H1 (cell line): Measurements from ENCODE around the gene MLEC. TPM values are rescaled to one million over a fixed set of nuclear protein-coding genes. Genes with fewer than 3 reads are reported as not detected.

ENCODE experiments used
- CTCF ChIA-PET: fragments of 300-600 bp; sonication (Branson Sonifier 250); formaldehyde crosslinking; loops from one replicate; lab custom pipeline; 2021; ENCODE audit not compliant: partially characterized antibody; lab: Charles Lee
- POLR2A ChIA-PET: fragments of 300-600 bp; sonication (Branson Sonifier 250); formaldehyde crosslinking; loops from one replicate; lab custom pipeline; 2021; ENCODE audit warnings: inconsistent platforms; ENCODE audit not compliant: partially characterized antibody; lab: Charles Lee
- DNase-seq, 2 experiments: peaks; one replicate each; pipeline versions ENCODE4 v3.0.0 to v3.0.0-alpha.2; 2010 to 2022; ENCODE audit warnings: low spot score in 2 of 2, low read depth in 1 of 2, mixed read lengths in 1 of 2
- FAIRE-seq: peaks from 2 replicates; lab custom pipeline; 2011; peaks lifted over from hg19 to GRCh38; lab: Jason Lieb, UNC
- H2AFZ ChIP-seq: 2 replicates; pipeline ENCODE4 v1.8.1; 2012; ENCODE audit warnings: low read length, inconsistent platforms
- H2AK5ac ChIP-seq: 2 replicates; pipeline ENCODE4 v1.6.1; 2013; ENCODE audit warnings: low read depth, low read length
- H2BK120ac ChIP-seq: replicated peaks from 2 replicates; pipeline ENCODE3; 2013; ENCODE audit warnings: low read depth, low read length, inconsistent platforms
- H2BK12ac ChIP-seq: 2 replicates; pipeline ENCODE4 v1.6.1; 2013; ENCODE audit warnings: low read depth, low read length
- H2BK15ac ChIP-seq: 2 replicates; pipeline ENCODE4 v1.6.1; 2013; ENCODE audit warnings: low read length
- H2BK20ac ChIP-seq: 2 replicates; pipeline ENCODE4 v1.6.1; 2013; ENCODE audit warnings: low read length
- H2BK5ac ChIP-seq: 2 replicates; pipeline ENCODE4 v1.6.1; 2013; ENCODE audit warnings: low read depth, low read length
- H3K14ac ChIP-seq: 2 replicates; pipeline ENCODE4 v1.6.1; 2013; ENCODE audit warnings: inconsistent platforms; ENCODE audit not compliant: insufficient read length
- H3K18ac ChIP-seq: 2 replicates; pipeline ENCODE4 v1.6.1; 2013; ENCODE audit warnings: low read length; ENCODE audit errors: extremely low read depth
- H3K23ac ChIP-seq: 2 replicates; pipeline ENCODE4 v1.6.1; 2013; ENCODE audit warnings: inconsistent platforms; ENCODE audit not compliant: insufficient read length
- H3K23me2 ChIP-seq: 2 replicates; pipeline ENCODE4 v1.6.1; 2013; ENCODE audit warnings: low read depth, low read length
- H3K27ac ChIP-seq: 2 replicates; pipeline ENCODE4 v1.6.1; 2011; ENCODE audit warnings: low read depth, low read length, inconsistent platforms
- H3K27me3 ChIP-seq, 4 experiments: replicated peaks in 1 of 4; 1 replicate in 1 of 4; 2 replicates in 3 of 4; pipeline versions ENCODE4 v1.6.1 to v1.8.1; 2011 to 2013; ENCODE audit warnings: low read length in 3 of 4, mild to moderate bottlenecking in 3 of 4, inconsistent platforms in 2 of 4, mixed read lengths in 2 of 4, moderate library complexity in 1 of 4; ENCODE audit not compliant: control insufficient read depth in 3 of 4, insufficient read depth in 3 of 4; ENCODE audit errors: extremely low read depth in 1 of 4
- H3K36me3 ChIP-seq, 4 experiments: 2 replicates each; pipeline versions ENCODE4 v1.6.1 to v1.8.1; 2011 to 2013; ENCODE audit warnings: mild to moderate bottlenecking in 4 of 4, low read length in 3 of 4, moderate library complexity in 2 of 4, control low read depth in 1 of 4, inconsistent platforms in 1 of 4; ENCODE audit not compliant: insufficient read depth in 4 of 4, control insufficient read depth in 2 of 4
- H3K4ac ChIP-seq: replicated peaks from 2 replicates; pipeline ENCODE3; 2013; ENCODE audit warnings: low read length, low read depth, mixed read lengths, inconsistent platforms; ENCODE audit not compliant: insufficient read length
- H3K4me1 ChIP-seq, 4 experiments: replicated peaks in 1 of 4; 1 replicate in 1 of 4; 2 replicates in 3 of 4; pipeline versions ENCODE4 v1.6.1 to v1.8.1; 2011 to 2013; ENCODE audit warnings: low read length in 3 of 4, inconsistent platforms in 2 of 4, mixed read lengths in 1 of 4; ENCODE audit not compliant: insufficient read depth in 4 of 4, control insufficient read depth in 3 of 4
- H3K4me2 ChIP-seq, 2 experiments: 2 replicates each; pipeline versions ENCODE4 v1.6.1 to v1.8.1; 2011 to 2013; ENCODE audit warnings: low read depth in 2 of 2, low read length in 2 of 2, control low read depth in 1 of 2, inconsistent platforms in 1 of 2, mild to moderate bottlenecking in 1 of 2; ENCODE audit not compliant: insufficient read depth in 1 of 2
- H3K4me3 ChIP-seq, 4 experiments: fragments of 200-600, 300-600 bp in 1 of 4; sonication (generic), shearing (Covaris generic), sonication (Bioruptor Twin) in 1 of 4; 2 replicates each; pipeline versions ENCODE4 v1.5.1 to v1.8.1; 2011 to 2016; ENCODE audit warnings: low read length in 4 of 4, low read depth in 3 of 4, control low read depth in 2 of 4, inconsistent platforms in 2 of 4, mild to moderate bottlenecking in 2 of 4, mixed read lengths in 1 of 4, moderate library complexity in 1 of 4; ENCODE audit not compliant: insufficient read depth in 2 of 4; ENCODE audit errors: extremely low read depth in 1 of 4
- H3K56ac ChIP-seq: replicated peaks from 2 replicates; pipeline ENCODE3; 2013; ENCODE audit warnings: low read depth, mild to moderate bottlenecking, mixed read lengths, low read length, inconsistent platforms; ENCODE audit not compliant: insufficient read length
- H3K79me1 ChIP-seq: 2 replicates; pipeline ENCODE4 v1.6.1; 2013; ENCODE audit warnings: low read depth, low read length, control low read depth
- H3K79me2 ChIP-seq, 2 experiments: 2 replicates each; pipeline versions ENCODE4 v1.6.1 to v1.8.1; 2012 to 2013; ENCODE audit warnings: low read length in 2 of 2, mild to moderate bottlenecking in 2 of 2, inconsistent platforms in 1 of 2; ENCODE audit not compliant: insufficient read depth in 2 of 2, control insufficient read depth in 1 of 2
- H3K9ac ChIP-seq, 4 experiments: replicated peaks in 1 of 4; 1 replicate in 1 of 4; 2 replicates in 3 of 4; pipeline versions ENCODE4 v1.6.1 to v1.8.1; 2011 to 2013; ENCODE audit warnings: low read depth in 3 of 4, low read length in 3 of 4, control low read depth in 2 of 4, mild to moderate bottlenecking in 2 of 4, moderate library complexity in 2 of 4, inconsistent platforms in 1 of 4; ENCODE audit errors: extremely low read depth in 1 of 4
- H3K9me3 ChIP-seq, 2 experiments: 2 replicates each; pipeline versions ENCODE4 v1.6.1 to v1.8.1; 2012 to 2013; ENCODE audit warnings: mild to moderate bottlenecking in 2 of 2, moderate library complexity in 2 of 2, control low read depth in 1 of 2, inconsistent platforms in 1 of 2, low read depth in 1 of 2, low read length in 1 of 2, mixed read lengths in 1 of 2; ENCODE audit not compliant: insufficient read depth in 2 of 2
- H4K20me1 ChIP-seq, 2 experiments: replicated peaks in 1 of 2; 2 replicates each; pipeline versions ENCODE3 to v1.8.1; 2011 to 2013; ENCODE audit warnings: inconsistent platforms in 2 of 2, low read length in 2 of 2, mild to moderate bottlenecking in 1 of 2; ENCODE audit not compliant: insufficient read depth in 2 of 2, control insufficient read depth in 1 of 2
- H4K5ac ChIP-seq: 2 replicates; pipeline ENCODE4 v1.6.1; 2013; ENCODE audit warnings: low read length, low read depth, mixed read lengths, inconsistent platforms; ENCODE audit not compliant: insufficient read length
- H4K8ac ChIP-seq: 2 replicates; pipeline ENCODE4 v1.8.0; 2013; ENCODE audit warnings: mild to moderate bottlenecking, moderate library complexity, low read length, inconsistent platforms; ENCODE audit not compliant: insufficient read depth; ENCODE audit errors: extremely low read depth
- H4K91ac ChIP-seq: replicated peaks from 2 replicates; pipeline ENCODE3; 2013; ENCODE audit warnings: low read length, mixed read lengths, inconsistent platforms; ENCODE audit not compliant: insufficient read length
- BCL11A ChIP-seq, 2 experiments: IDR thresholded peaks; one replicate each; pipeline ENCODE4 v1.6.1; 2011; ENCODE audit warnings: low read depth in 2 of 2, low read length in 2 of 2, mild to moderate bottlenecking in 2 of 2
- CBX5 ChIP-seq: fragments of 300-800, 300-1000 bp; sonication (generic); IDR thresholded peaks from 2 replicates; pipeline ENCODE4 v1.7.1; 2016; ENCODE audit warnings: antibody characterized with exemption, low read length, low read depth
- KDM5A ChIP-seq: fragments of 200-600 bp; IDR thresholded peaks from 2 replicates; pipeline ENCODE4 v1.7.1; 2012; ENCODE audit warnings: mild to moderate bottlenecking, low read length, inconsistent platforms, mixed read lengths
- NRF1 ChIP-seq: IDR thresholded peaks from 2 replicates; pipeline ENCODE4 v1.6.1; 2011; ENCODE audit warnings: mild to moderate bottlenecking, low read depth, low read length, improper control_type of control experiment
- PHF8 ChIP-seq: fragments of 200-600 bp; sonication (generic); conservative IDR thresholded peaks from 2 replicates; pipeline ENCODE4 v1.7.1; 2012; ENCODE audit warnings: low read depth, mild to moderate bottlenecking, inconsistent platforms, low read length, moderate library complexity
- POLR2A ChIP-seq, 2 experiments: IDR thresholded peaks; 1 replicate in 1 of 2; 2 replicates in 1 of 2; pipeline ENCODE4 v1.6.1; 2011; ENCODE audit warnings: low read depth in 2 of 2, low read length in 2 of 2, mild to moderate bottlenecking in 2 of 2; ENCODE audit errors: control extremely low read depth in 1 of 2
- SP4 ChIP-seq: IDR thresholded peaks from 2 replicates; pipeline ENCODE4 v1.6.1; 2012; ENCODE audit warnings: low read length, inconsistent platforms
- TCF12 ChIP-seq: IDR thresholded peaks from 2 replicates; pipeline ENCODE4 v1.6.1; 2011; ENCODE audit warnings: low read depth, mild to moderate bottlenecking, low read length
- TEAD4 ChIP-seq: IDR thresholded peaks from 2 replicates; pipeline ENCODE4 v1.6.1; 2012; ENCODE audit warnings: low read depth, low read length, inconsistent platforms, mixed read lengths
- WGBS, 2 experiments: shearing (Covaris generic) in 1 of 2; methylation state at CpG; one replicate each; pipeline versions ENCODE4 v1.1.6 to v1.1.7; 2013 to 2015; ENCODE audit warnings: low lambda C conversion rate in 2 of 2, mixed read lengths in 2 of 2, inconsistent platforms in 1 of 2, low coverage in 1 of 2, missing lambda C conversion rate in 1 of 2; ENCODE audit not compliant: insufficient replicate concordance in 2 of 2, insufficient coverage in 1 of 2, insufficient read length in 1 of 2; ENCODE audit errors: extremely low coverage in 1 of 2, missing lambda C conversion rate in 1 of 2; 5-methylcytosine and 5-hydroxymethylcytosine counted together
- polyA plus RNA-seq, 7 experiments: library from polyadenylated mRNA; depleted of rRNA in 3 of 7; stranded (reverse) in 5 of 7; unstranded in 2 of 7; fragments of >200 nt in 5 of 7; fragments of 200-250 nt in 2 of 7; gene quantifications; 1 replicate in 5 of 7; 2 replicates in 1 of 7; 4 replicates in 1 of 7; pipeline versions ENCODE4 v1.2.1 to v1.2.3, GENCODE V29; 2011 to 2013; ENCODE audit warnings: missing spikeins in 2 of 7, mixed read lengths in 2 of 7
- total RNA-seq: library from RNA; stranded (reverse); fragmentation: NEBNext Ultra II Directional; extraction: Animal tissue kit (Norgen Biotek cat#: 25700); gene quantifications from 2 replicates; pipeline ENCODE4 v1.2.1, GENCODE V29; 2021
- TF ChIP-seq, protein P1 (sequence below), 3 experiments: IDR thresholded peaks; 1 replicate in 2 of 3; 2 replicates in 1 of 3; pipeline versions ENCODE4 v1.5.1 to v1.6.1; 2011; ENCODE audit warnings: low read length in 3 of 3, mild to moderate bottlenecking in 3 of 3, inconsistent platforms in 2 of 3, low read depth in 1 of 3, moderate library complexity in 1 of 3; ENCODE audit not compliant: insufficient read depth in 1 of 3; ENCODE audit errors: control extremely low read depth in 1 of 3

The MLEC gene
- total and polyA plus RNA-seq, 2 of the 8 experiments (the other 6 are each of a cell fraction or from before 2014, with no cell fraction given) = 37.1 to 260 TPM

DNA sequence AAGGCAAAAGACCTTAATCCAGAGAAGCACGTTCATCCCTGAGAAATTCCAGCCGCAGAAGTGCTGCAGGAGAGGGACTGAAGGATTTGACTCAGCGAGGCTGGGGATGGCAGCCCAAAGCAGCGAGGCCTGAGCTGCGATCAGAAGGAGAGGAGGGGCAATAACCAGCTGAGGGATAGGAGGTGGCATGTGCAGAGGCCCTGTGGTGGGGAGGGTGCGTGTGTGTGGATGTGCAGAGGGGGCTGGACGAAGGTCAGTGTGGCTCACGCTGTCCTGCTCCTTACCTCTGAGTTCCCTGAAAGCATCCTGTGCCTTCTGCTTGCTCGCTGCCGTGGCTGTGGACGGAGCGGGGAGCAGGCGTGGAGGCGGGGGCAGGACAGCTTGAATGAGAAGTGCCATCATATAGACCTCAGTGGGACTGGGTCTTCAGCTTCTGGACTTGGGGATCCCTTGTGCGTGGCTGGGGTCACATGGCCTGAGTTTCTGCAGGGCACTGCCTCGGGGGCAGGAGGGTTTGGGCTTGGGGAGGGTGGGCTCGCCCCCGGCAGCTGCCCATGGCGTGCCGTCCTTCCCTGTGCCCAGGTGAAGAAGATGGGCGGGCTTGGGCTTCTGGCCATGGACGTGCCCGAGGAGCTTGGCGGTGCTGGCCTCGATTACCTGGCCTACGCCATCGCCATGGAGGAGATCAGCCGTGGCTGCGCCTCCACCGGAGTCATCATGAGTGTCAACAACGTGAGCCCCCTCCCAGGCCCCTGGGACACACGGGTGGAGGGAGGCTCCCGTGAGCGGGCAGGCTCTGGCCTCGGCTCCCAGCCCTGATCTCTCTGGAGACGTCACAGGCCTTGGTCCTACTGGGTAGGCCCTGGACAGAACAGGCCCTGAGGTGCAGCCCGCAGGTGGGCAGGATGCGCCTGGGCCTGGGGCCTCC, 49.7 kb downstream of the MLEC start:
- H3K4me1 ChIP-seq = no peaks in the 10 kb centered on the region
- H3K36me3 ChIP-seq = no peaks in the 10 kb centered on the region; a peak in 1 of 8 replicates
- no peak overlapping the region for H2BK5ac ChIP-seq
- peak overlapping the region; percentile 32; the same call in 1 of the 2 replicates for H2AK5ac ChIP-seq
- no peaks in the 10 kb centered on the region for H3K79me2 ChIP-seq
- POLR2A ChIA-PET = no interaction called here
- H3K23me2 ChIP-seq = no peaks in the 10 kb centered on the region
- no peak overlapping the region for H2BK120ac ChIP-seq
- H3K18ac ChIP-seq = no peak overlapping the region
- no peaks in the 10 kb centered on the region for H3K27me3 ChIP-seq
- no peak overlapping the region for H3K56ac ChIP-seq
- no peak overlapping the region for H2BK12ac ChIP-seq
- H3K79me1 ChIP-seq = no peaks in the 10 kb centered on the region
- H2AFZ ChIP-seq = no peak overlapping the region
- no peak overlapping the region for H3K9ac ChIP-seq
- FAIRE-seq (no peak), DNase-seq (no peak)
- no peaks in the 10 kb centered on the region for H4K20me1 ChIP-seq
- no peak overlapping the region for H3K14ac ChIP-seq
- H4K91ac ChIP-seq = no peak overlapping the region
- H3K4ac ChIP-seq = no peak overlapping the region
- WGBS, 2 experiments = 89% methylated on average over 22 of the region's 38 CpGs; no CpG with 5 or more reads in 1 of the 2 experiments
- H3K4me3 ChIP-seq = no peak overlapping the region
- no peak overlapping the region for H3K27ac ChIP-seq
- no peak overlapping the region for H4K5ac ChIP-seq
- H3K9me3 ChIP-seq = no peaks in the 10 kb centered on the region; a peak in 1 of 4 replicates
- H4K8ac ChIP-seq = peak overlapping the region; percentile 51; the same call in 1 of the 2 replicates
- H2BK15ac ChIP-seq = no peak overlapping the region; the same call in 1 of the 2 replicates
- no peak overlapping the region for H3K23ac ChIP-seq
- no peak overlapping the region for H3K4me2 ChIP-seq
- H2BK20ac ChIP-seq = no peak overlapping the region
- CTCF ChIA-PET = interaction anchor here (0.6 to 5.7 kb wide), 11 partner anchors 11 to 281 kb away, joined by 3 to 34 read pairs (median 4); no protein-coding TSS in a partner anchor
- TF ChIP-seq SP4 = no peak
- TF ChIP-seq TCF12 = no peak
- TF ChIP-seq KDM5A = no peak
- TF ChIP-seq PHF8 = no peak
- TF ChIP-seq, protein P1, sequence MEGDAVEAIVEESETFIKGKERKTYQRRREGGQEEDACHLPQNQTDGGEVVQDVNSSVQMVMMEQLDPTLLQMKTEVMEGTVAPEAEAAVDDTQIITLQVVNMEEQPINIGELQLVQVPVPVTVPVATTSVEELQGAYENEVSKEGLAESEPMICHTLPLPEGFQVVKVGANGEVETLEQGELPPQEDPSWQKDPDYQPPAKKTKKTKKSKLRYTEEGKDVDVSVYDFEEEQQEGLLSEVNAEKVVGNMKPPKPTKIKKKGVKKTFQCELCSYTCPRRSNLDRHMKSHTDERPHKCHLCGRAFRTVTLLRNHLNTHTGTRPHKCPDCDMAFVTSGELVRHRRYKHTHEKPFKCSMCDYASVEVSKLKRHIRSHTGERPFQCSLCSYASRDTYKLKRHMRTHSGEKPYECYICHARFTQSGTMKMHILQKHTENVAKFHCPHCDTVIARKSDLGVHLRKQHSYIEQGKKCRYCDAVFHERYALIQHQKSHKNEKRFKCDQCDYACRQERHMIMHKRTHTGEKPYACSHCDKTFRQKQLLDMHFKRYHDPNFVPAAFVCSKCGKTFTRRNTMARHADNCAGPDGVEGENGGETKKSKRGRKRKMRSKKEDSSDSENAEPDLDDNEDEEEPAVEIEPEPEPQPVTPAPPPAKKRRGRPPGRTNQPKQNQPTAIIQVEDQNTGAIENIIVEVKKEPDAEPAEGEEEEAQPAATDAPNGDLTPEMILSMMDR (IDR thresholded peaks at IDR 0.05; ENCODE audit: control extremely low read depth in 1 of 3, insufficient read depth in 1 of 3, low read depth in 1 of 3, low read length in 3 of 3) = no peak
- TF ChIP-seq TEAD4 = no peak
- TF ChIP-seq NRF1 = no peak
- TF ChIP-seq POLR2A (IDR thresholded peaks at IDR 0.05; ENCODE audit: control extremely low read depth in 1 of 2, low read depth in 2 of 2, low read length in 2 of 2) = no peak
- no peak for TF ChIP-seq CBX5
- no peak for TF ChIP-seq BCL11A (IDR thresholded peaks at IDR 0.05; ENCODE audit: low read depth in 2 of 2, low read length in 2 of 2)
